IMR-90 (cell line): Measurements from ENCODE around the gene ARHGAP15. TPM values are rescaled to one million over a fixed set of nuclear protein-coding genes. Genes with fewer than 3 reads are reported as not detected.

Experiments
- ATAC-seq: fragments of 200-7000 bp; cut with Tn5 transposase; 2 replicates; pipeline ENCODE4 v1.9.1; 2020; ENCODE audit warnings: low read depth, mild to moderate bottlenecking, moderate library complexity
- BruUV-seq: library from RNA; stranded (reverse); fragments of 400-500 nt; replicated peaks from 2 replicates; lab custom pipeline; 2021; lab: Mats Ljungman, UMichigan
- CTCF ChIA-PET: fragments of 300-600 bp; formaldehyde crosslinking; extraction: SDS; loops from one replicate; lab custom pipeline; 2021; ENCODE audit warnings: antibody characterized with exemption; lab: Yijun Ruan, JAX
- POLR2A ChIA-PET: fragments of 300-600 bp; sonication (Branson Sonifier 250); formaldehyde crosslinking; loops from one replicate; lab custom pipeline; 2022; ENCODE audit warnings: antibody characterized with exemption; ENCODE audit not compliant: unreplicated experiment; lab: Charles Lee
- DNase-seq: peaks from one replicate; pipeline ENCODE4 v3.0.0; 2013
- H2AFZ ChIP-seq: replicated peaks from 2 replicates; pipeline ENCODE3; 2013; ENCODE audit warnings: low read length, mild to moderate bottlenecking; ENCODE audit not compliant: poor library complexity
- H2AK5ac ChIP-seq: 2 replicates; pipeline ENCODE4 v1.6.1; 2013; ENCODE audit warnings: low read depth, low read length, inconsistent platforms
- H2AK9ac ChIP-seq: replicated peaks from 2 replicates; pipeline ENCODE3; 2013; ENCODE audit warnings: mild to moderate bottlenecking, low read depth, low read length, moderate library complexity; ENCODE audit not compliant: poor library complexity
- H2BK120ac ChIP-seq: 2 replicates; pipeline ENCODE4 v1.6.1; 2013; ENCODE audit warnings: low read depth, low read length, inconsistent platforms
- H2BK15ac ChIP-seq: 3 replicates; pipeline ENCODE4 v1.6.1; 2013; ENCODE audit warnings: low read depth, low read length, inconsistent platforms
- H2BK20ac ChIP-seq: 2 replicates; pipeline ENCODE4 v1.6.1; 2013; ENCODE audit warnings: low read depth, mild to moderate bottlenecking, inconsistent platforms, low read length, moderate library complexity
- H2BK5ac ChIP-seq: 2 replicates; pipeline ENCODE4 v1.6.1; 2013; ENCODE audit warnings: mild to moderate bottlenecking, low read depth, low read length, inconsistent platforms; ENCODE audit not compliant: poor library complexity, severe bottlenecking
- H3K14ac ChIP-seq: replicated peaks from 2 replicates; pipeline ENCODE4 v1.6.1; 2013; ENCODE audit warnings: low read depth, low read length, inconsistent platforms
- H3K18ac ChIP-seq: 2 replicates; pipeline ENCODE4 v1.6.1; 2013; ENCODE audit warnings: low read depth, low read length, control low read depth
- H3K23ac ChIP-seq: 2 replicates; pipeline ENCODE4 v1.6.1; 2013; ENCODE audit warnings: low read depth, low read length, inconsistent platforms
- H3K27ac ChIP-seq: 2 replicates; pipeline ENCODE4 v1.5.1; 2013; ENCODE audit warnings: mild to moderate bottlenecking, control low read depth, low read length; ENCODE audit not compliant: insufficient read depth
- H3K27me3 ChIP-seq: 2 replicates; pipeline ENCODE4 v1.6.1; 2013; ENCODE audit warnings: low read length; ENCODE audit not compliant: control insufficient read depth, insufficient read depth
- H3K36me3 ChIP-seq: 2 replicates; pipeline ENCODE4 v1.6.1; 2013; ENCODE audit warnings: low read length, mixed read lengths; ENCODE audit not compliant: control insufficient read depth, insufficient read depth
- H3K4ac ChIP-seq: 2 replicates; pipeline ENCODE4 v1.6.1; 2013; ENCODE audit warnings: low read depth, low read length, inconsistent platforms
- H3K4me1 ChIP-seq: 2 replicates; pipeline ENCODE4 v1.6.1; 2013; ENCODE audit warnings: low read length, mixed read lengths; ENCODE audit not compliant: control insufficient read depth, insufficient read depth
- H3K4me2 ChIP-seq: 2 replicates; pipeline ENCODE4 v1.6.1; 2013; ENCODE audit warnings: low read depth, mild to moderate bottlenecking, control low read depth, low read length, moderate library complexity
- H3K4me3 ChIP-seq: 2 replicates; pipeline ENCODE4 v1.5.1; 2013; ENCODE audit warnings: low read depth, mild to moderate bottlenecking, control low read depth, low read length, moderate library complexity; ENCODE audit not compliant: insufficient read depth
- H3K56ac ChIP-seq: 2 replicates; pipeline ENCODE4 v1.6.1; 2013; ENCODE audit warnings: low read length, inconsistent platforms; ENCODE audit not compliant: insufficient read depth; ENCODE audit errors: extremely low read depth
- H3K79me1 ChIP-seq, 2 experiments: 2 replicates each; pipeline ENCODE4 v1.6.1; 2013; ENCODE audit warnings: low read length in 2 of 2, inconsistent platforms in 1 of 2, low read depth in 1 of 2
- H3K9ac ChIP-seq: 2 replicates; pipeline ENCODE4 v1.6.1; 2013; ENCODE audit warnings: low read depth, low read length, control low read depth
- H3K9me1 ChIP-seq: 2 replicates; pipeline ENCODE4 v1.6.1; 2013; ENCODE audit warnings: low read length, inconsistent platforms; ENCODE audit not compliant: insufficient read depth
- H3K9me3 ChIP-seq: 2 replicates; pipeline ENCODE4 v1.6.1; 2013; ENCODE audit warnings: low read length; ENCODE audit not compliant: control insufficient read depth, insufficient read depth
- H4K20me1 ChIP-seq: 2 replicates; pipeline ENCODE4 v1.6.1; 2013; ENCODE audit warnings: low read length, inconsistent platforms; ENCODE audit not compliant: insufficient read depth
- H4K5ac ChIP-seq: 2 replicates; pipeline ENCODE4 v1.6.1; 2013; ENCODE audit warnings: mild to moderate bottlenecking, low read depth, low read length, control low read depth
- H4K8ac ChIP-seq, 2 experiments: 2 replicates each; pipeline ENCODE4 v1.6.1; 2013; ENCODE audit warnings: low read depth in 2 of 2, low read length in 2 of 2, control low read depth in 1 of 2, inconsistent platforms in 1 of 2
- H4K91ac ChIP-seq: 2 replicates; pipeline ENCODE4 v1.6.1; 2013; ENCODE audit warnings: low read depth, low read length, inconsistent platforms; ENCODE audit not compliant: insufficient read depth
- BHLHE40 ChIP-seq: fragments of 150-350 bp; IDR thresholded peaks from 2 replicates; pipeline ENCODE4 v1.6.1; 2016; ENCODE audit warnings: mild to moderate bottlenecking, low read depth, low read length
- POLR2A ChIP-seq: IDR thresholded peaks from 2 replicates; pipeline ENCODE4 v1.6.1; 2012; ENCODE audit warnings: mild to moderate bottlenecking, low read depth, low read length
- RCOR1 ChIP-seq: IDR thresholded peaks from 2 replicates; pipeline ENCODE4 v1.6.1; 2012; ENCODE audit warnings: mild to moderate bottlenecking, low read length, improper control_type of control experiment; ENCODE audit not compliant: insufficient replicate concordance
- dilution Hi-C: fragments of 300-500 bp; cut with HindIII; formaldehyde crosslinking; loops from one replicate; pipeline ENCODE4 v1.14.3; 2018; ENCODE audit warnings: low sequenced_read_pairs; ENCODE audit not compliant: unreplicated experiment
- in situ Hi-C: fragments of 300-500 bp; cut with MboI; formaldehyde crosslinking; loops from 3 replicates; pipeline ENCODE4 v1.14.3; 2019; ENCODE audit warnings: low sequenced_read_pairs, inconsistent platforms, mixed read lengths
- intact Hi-C: fragments of 100-400 bp; cut with micrococcal nuclease; formaldehyde crosslinking; loops from 2 replicates; pipeline ENCODE4 v1.10.0; 2022
- polyA plus RNA-seq, 3 experiments: library from polyadenylated mRNA; depleted of rRNA; stranded (reverse); fragments of >200 nt; gene quantifications; 2 replicates each; pipeline ENCODE4 v1.2.3, GENCODE V29; 2012; ENCODE audit warnings: low replicate concordance in 1 of 3
- total RNA-seq: library from RNA; depleted of rRNA; stranded (reverse); fragments of >200 nt; gene quantifications from 2 replicates; pipeline ENCODE4 v1.2.3, GENCODE V29; 2012
- TF ChIP-seq, protein P1 (sequence below): fragments of 150-350 bp; IDR thresholded peaks from 2 replicates; pipeline ENCODE4 v1.6.1; 2017; ENCODE audit warnings: mild to moderate bottlenecking, antibody characterized with exemption, low read length, low read depth

ARHGAP15 gene
- total and polyA plus RNA-seq, 2 of the 4 experiments (the other 2 are of a cell fraction): not detected

DNA sequence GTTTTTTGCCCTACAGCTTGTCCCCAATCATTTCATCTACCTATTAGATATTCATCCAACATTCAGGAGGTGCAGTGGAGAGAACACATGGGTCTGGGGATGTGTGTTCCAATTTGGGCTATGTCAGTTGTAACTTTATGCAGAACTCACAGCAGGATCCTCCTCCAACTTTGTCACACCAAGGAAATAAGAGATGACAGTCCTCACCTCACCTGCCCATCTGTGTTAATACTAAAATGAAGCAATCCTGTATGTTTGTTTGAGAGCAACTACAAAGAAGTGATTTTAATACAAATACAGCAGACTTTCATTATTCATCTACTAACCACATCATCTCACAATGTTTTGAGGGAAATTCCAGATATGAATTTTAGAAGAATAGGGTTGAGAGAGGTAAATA is 126.7 kb downstream of the ARHGAP15 start:
- no peaks in the 10 kb centered on the region for H3K79me1 ChIP-seq
- no peak overlapping the region for H3K27ac ChIP-seq
- DNase-seq (no peak), ATAC-seq (no peak)
- H3K36me3 ChIP-seq: no peaks in the 10 kb centered on the region
- no peak overlapping the region for H2AK9ac ChIP-seq
- H3K18ac ChIP-seq: no peak overlapping the region
- H3K9ac ChIP-seq: no peak overlapping the region
- dilution Hi-C loops (no loop called here), in situ Hi-C loops (loop anchor here (10.0 kb wide), 1 partner anchor 221 kb away; no protein-coding TSS in a partner anchor), intact Hi-C loops (no loop called here)
- H3K4ac ChIP-seq: no peak overlapping the region
- H2BK20ac ChIP-seq: no peak overlapping the region
- no peak overlapping the region for H3K14ac ChIP-seq
- H2BK120ac ChIP-seq: no peak overlapping the region
- no peaks in the 10 kb centered on the region for H3K9me3 ChIP-seq
- TF ChIP-seq BHLHE40: no peak
- TF ChIP-seq, protein P1, sequence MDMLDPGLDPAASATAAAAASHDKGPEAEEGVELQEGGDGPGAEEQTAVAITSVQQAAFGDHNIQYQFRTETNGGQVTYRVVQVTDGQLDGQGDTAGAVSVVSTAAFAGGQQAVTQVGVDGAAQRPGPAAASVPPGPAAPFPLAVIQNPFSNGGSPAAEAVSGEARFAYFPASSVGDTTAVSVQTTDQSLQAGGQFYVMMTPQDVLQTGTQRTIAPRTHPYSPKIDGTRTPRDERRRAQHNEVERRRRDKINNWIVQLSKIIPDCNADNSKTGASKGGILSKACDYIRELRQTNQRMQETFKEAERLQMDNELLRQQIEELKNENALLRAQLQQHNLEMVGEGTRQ: no peak
- no peak for TF ChIP-seq POLR2A
- no peak for TF ChIP-seq RCOR1
- H4K5ac ChIP-seq: no peak overlapping the region
- H3K9me1 ChIP-seq: no peaks in the 10 kb centered on the region
- POLR2A ChIA-PET: no interaction called here
- BruUV-seq: no TSS peak
- CTCF ChIA-PET: no interaction called here
- no peak overlapping the region for H3K4me3 ChIP-seq
- H3K4me1 ChIP-seq: no peaks in the 10 kb centered on the region
- H4K20me1 ChIP-seq: no peaks in the 10 kb centered on the region
- no peak overlapping the region for H2BK15ac ChIP-seq
- no peak overlapping the region for H3K4me2 ChIP-seq
- no peak overlapping the region for H3K56ac ChIP-seq
- no peak overlapping the region for H2BK5ac ChIP-seq
- H2AFZ ChIP-seq: no peak overlapping the region
- H3K23ac ChIP-seq: no peak overlapping the region
- no peak overlapping the region for H4K8ac ChIP-seq
- peaks cover 6% of the 10 kb centered on the region; the same call in 1 of the 2 replicates for H3K27me3 ChIP-seq
- H2AK5ac ChIP-seq: no peak overlapping the region
- no peak overlapping the region for H4K91ac ChIP-seq
